Measurements from ENCODE around the gene OCA2.
A peak's percentile ranks its signal among the peaks of the same experiment; 100 is the strongest.
"Not testable (repeated sequence)": the region's sequence is repeated elsewhere in the genome, so short reads cannot be mapped to it uniquely, and the experiment has no call there.

OCA2 gene

DNA sequence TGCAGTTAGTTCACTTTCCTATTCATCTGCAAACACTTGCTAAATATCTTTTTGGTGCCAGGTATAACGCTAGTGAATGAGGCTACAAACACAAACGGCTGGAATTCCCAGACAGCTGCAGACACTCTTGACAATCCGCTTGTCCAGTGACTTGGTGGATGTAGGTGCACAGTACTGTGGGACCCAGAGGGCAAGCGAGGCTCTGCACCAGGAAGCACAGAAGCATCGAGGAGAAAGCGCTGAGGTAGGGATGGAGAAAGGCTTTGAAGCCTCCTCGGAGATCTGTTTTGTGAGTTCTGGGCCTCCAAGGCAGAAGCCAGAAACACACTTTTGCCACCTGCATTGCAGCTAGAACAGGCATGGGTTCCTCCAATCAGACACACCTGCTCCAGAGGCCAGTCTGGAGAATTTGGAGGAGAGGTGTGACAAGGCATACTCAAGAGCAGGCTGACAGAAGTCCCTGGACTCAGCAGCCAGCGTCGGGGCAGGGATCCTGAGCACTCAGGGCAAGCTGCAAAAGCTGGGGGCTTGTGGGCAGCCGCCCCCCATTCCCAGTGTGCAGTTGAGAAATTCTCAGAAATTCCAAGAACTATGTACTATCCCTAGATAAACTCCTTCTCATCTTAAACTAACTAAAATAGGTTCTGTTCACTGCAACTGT, 232.5 kb downstream of the OCA2 start:
- no peak for DNase-seq

DNA sequence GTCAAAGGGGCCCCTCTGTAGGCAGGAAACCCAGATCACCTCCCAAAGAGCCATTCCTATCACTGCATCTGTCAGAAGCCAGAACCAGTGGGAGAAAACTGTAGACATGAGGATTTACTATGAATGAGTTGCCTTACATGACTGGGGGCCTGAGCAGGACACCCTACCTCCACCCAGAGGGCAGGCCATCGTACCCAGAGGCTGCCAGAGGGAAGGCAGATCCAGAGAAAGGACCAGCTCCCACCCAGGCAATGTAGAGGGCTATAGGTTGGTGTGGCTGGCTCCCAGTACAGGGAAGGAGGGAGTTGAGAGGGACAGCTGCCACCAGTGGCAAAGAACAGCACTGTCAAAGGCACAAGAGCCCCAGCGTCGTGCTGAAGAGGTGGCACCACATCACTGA, 233.2 kb downstream of the OCA2 start:
- no peak for DNase-seq

DNA sequence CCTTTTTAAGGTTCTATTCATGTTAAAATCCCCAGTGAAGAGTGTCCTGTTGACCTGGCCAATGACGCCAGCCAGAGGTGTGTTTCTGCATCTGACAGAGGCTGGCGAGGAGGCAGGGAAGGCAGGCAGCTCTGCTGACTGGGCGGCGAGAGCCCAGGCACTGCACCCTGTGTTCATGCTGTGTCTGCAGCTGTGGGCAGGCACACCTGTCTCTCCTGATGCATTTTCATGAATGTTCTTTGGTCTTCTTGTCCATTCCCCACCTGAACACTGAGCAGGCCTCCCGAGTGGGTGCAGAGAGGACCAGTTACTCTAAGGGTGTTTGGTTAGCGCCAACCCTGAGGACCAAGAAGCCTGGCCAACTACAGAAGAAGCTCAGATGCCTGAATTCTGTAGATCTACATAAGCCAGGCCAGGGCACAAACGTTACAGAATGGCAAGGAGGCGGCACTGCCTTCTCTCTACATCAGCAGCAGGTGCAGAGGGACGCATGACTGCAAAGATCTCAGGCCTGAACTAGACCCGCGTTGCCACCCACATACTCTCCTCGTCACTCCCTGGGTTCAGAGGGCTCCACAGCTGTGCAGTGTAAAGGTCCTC, 233.7 kb downstream of the OCA2 start:
- DNase-seq, result no peak

DNA sequence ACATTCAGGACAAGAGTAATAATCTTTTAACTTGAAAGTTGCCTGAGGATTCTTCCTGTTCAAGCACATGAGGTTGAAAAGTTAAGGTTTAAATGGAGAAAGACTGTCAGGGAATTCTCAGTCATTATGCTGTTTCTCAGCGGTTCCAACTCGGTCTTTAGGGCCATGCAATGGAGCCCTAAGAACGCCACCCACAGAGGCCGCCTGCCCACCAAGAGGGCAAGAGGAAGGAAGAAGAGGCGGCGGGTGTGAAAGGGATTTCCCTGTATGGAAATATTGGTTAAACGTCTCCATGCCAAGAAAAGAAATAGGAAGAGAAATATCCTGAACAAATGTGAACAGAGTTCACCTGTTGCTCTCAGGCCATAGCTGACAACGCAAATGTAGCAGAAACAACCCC, 234.4 kb downstream of the OCA2 start:
- DNase-seq, result no peak

DNA sequence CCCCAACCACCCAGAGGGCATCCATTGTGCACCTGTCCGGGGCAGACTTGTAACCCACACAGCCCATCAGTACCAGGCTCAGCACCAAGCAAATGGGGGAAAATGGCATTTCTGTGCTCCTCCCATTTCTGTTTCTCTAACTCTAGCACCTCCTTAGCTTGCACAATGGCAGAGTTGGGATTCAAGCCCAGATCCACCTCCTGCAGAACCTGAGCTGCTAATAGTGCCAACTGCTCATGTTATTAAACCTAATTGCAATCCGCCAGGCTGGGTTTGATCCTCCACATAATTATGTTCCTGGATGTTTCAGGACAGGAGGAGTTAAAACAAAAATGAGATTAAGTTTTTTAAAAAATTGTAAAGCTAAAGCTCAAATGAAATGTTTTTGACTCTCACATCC, 235.0 kb downstream of the OCA2 start:
- no peak for DNase-seq

DNA sequence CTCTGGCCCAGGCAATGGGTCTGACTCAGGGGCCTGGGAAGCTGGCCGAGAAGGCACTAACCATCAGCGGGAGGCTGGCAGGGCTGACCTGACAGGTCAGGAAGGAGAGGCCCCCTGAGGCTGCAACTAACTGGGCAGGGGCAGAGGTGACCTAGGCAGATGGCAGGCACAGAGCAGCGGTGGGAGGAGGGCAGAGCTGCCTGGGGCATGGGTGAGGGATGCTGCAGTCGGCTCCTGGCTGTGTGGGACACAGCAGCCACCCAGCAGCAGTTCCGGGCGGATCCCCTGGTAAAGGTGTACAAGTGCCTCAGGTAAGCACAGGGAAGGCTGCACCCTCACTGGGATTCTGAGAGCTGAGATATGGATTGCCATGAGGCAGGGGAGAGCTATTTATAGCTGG, 236.1 kb downstream of the OCA2 start:
- no peak for DNase-seq

DNA sequence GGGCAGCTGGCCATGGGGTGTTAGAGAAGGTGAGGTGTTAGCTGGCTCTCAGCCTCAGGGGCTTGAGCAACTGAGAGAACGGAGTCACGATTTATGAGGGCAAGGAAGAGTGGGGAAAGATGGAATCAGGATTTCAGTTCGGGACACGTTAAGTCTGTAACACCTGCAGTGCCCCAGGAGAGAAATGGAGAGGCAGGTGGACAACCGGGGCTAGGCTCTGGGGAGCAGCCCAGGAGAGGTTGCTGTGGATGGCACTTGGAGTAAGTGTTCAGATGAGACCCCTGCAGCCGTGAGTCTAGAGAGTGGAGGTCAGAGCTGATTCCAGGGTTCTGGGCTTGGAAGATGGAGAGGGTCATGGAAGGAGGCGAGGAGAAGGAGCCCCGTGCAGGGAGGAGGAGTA, 237.9 kb downstream of the OCA2 start:
- DNase-seq, result no peak

DNA sequence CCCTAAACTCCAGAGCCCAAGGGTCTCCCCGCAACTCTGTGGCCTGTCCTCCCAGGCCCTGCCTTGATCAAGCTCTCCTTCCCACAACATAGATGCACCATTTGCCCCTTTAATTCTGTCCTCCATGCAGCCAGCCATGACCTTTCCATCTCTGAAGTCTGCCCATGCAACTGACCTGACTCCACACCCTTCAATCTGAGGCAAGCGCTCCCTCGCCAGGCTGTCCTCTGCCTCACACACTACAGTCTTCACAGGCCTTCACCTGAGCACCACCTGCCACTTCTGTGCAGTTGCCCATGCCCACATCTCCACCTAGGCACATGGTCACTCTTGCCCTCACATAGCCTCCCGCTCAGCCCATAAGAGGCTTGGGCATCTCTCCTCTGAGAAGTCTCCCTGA, 244.0 kb downstream of the OCA2 start:
- DNase-seq, result no peak

DNA sequence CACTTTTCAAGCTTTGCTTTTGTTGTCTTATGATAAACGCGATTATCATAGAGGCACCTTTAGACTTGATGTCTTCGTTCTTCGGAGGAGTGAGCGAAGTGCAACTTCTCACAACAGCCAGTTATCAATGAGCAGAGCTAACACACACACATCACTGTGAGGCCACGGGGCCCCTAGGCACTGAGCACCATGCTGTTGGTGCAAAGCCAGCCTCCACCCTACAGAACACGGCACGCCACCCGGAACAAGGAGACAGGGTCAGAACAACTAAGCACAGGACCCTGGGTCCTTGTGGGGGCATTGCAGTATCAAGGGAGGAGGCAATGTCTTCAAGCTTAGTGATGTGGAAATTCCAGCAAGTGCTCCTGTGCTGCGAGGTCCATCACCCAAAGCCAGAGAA, 244.5 kb downstream of the OCA2 start:
- DNase-seq, result no peak

DNA sequence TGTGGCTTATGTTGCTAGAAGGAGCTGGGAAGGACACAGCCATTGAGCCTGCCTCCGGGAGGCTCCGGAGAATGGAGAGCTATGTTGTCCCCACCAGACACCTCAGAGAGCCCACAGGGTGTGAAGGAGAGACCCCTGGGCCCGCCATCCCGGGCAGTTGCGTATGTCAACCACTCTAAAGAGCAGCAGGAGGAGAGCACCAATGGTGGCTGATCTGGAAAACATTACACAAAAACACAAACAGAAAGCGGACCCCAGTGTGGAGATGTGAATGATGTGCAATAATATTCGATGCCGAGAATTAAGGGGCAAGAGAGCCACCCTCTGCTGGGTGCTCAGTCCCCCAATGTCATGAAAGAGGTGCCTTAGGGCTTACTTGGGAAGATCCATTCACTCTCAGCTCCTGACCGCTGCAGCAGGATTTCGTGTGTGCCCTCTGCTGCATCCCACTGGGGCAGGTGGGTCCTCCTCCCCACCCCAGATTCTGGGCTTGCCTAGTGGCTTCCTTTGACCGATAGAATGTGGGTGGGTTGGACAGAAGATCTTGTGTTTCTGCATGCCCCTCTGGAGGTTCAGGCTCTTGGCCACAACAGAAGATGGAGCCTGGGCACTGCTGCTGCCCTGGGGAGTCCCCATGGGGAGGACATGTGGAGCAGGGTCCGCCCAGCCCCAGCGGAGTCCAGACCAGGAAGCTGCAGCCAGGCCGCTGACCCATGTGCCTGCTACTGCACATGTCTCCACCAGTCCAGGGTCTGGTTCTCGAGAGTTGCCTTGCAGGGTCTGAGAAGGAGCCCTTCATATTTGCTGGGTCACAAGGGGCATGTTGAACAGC, 245.3 kb downstream of the OCA2 start:
- DNase-seq, result no peak

DNA sequence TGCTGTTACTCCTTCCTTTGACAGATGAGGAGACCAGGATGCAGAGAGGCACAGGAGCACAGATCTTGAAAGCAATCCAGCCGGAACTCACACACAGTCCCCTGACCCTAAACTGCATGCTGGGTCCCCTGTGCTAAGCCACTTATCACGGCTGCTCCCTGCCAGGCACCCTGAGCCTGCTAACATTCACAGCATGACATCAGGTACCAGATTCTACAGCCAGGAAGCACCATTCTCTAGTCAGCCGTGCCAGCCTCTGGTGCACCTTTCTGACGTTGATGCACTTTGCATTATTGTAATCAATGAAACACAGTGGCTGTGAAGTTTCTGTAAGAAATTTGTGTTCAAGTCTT, 247.3 kb downstream of the OCA2 start:
- no peak for DNase-seq

DNA sequence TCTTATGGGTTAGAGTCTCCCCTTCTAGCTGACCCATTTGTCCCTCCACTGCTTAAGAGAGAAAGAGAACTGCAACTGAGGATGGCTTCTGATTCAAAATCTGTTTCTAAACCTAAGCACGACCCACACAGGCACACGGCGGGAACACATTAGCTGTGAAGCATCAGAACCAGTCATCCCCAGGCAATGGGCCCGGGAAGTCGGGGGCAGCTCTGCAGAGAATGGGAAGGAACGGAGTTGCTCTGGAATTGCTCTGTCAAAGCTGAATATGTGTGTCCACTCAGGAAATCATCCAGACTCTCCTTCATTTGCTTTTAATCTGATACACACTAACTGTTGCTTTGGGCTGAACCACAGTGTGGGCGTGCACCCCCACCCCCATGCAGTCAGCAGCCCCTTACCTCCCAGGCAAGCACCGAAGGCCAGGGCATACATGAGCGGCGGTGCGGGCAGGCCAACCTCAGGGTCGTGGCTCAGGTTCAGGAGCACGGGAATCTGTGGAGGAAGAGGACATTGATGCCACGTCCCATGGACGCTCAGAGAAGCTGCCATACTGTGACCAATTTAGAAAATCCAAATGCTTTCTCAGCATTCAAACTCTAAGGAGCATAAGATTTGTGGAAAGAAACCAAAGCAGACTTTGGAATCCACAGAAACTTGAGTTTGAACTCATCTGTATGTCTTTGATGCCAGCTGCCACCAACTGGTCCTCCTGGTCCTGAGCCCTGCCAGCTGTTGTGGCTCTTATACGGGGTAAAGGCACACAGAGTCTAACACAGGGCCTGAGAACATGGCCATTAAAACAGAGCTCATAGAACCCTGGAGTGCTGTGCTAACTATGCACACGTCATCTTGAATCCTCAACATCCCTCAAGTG, 247.9 kb downstream of the OCA2 start:
- no peak for DNase-seq

DNA sequence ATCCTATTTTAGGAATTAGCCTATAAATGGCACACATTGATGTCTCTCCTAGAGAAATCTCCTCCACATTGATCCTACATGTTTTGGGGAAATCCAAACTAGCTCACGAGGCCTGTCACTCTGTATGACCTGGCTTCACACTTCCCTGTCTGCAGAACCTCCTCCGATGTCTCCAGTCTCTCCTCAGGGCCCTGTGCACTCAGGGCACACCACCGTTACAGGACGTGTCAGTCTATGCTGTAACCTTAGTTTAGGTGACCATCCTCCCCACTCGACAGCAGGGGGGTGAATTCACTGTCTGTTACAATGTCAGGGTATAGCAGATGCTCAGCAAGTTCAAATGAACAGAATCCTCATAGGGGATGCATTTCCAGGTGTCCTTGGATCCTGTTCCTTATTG, 249.1 kb downstream of the OCA2 start:
- no peak for DNase-seq

DNA sequence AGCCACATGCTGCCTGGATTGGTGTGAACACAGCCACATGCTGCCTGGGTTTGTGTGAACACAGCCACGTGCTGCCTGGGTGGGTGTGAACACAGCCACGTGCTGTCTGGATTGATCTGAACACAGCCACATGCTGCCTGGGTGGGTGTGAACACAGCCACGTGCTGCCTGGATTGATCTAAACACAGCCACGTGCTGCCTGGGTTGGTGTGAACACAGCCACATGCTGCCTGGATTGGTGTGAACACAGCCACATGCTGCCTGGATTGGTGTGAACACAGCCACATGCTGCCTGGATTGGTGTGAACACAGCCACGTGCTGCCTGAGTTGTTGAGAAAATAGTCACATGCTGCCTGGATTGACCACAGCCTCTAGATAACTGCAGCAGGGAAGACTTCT, 250.2 kb downstream of the OCA2 start:
- not testable (repeated sequence) for DNase-seq

DNA sequence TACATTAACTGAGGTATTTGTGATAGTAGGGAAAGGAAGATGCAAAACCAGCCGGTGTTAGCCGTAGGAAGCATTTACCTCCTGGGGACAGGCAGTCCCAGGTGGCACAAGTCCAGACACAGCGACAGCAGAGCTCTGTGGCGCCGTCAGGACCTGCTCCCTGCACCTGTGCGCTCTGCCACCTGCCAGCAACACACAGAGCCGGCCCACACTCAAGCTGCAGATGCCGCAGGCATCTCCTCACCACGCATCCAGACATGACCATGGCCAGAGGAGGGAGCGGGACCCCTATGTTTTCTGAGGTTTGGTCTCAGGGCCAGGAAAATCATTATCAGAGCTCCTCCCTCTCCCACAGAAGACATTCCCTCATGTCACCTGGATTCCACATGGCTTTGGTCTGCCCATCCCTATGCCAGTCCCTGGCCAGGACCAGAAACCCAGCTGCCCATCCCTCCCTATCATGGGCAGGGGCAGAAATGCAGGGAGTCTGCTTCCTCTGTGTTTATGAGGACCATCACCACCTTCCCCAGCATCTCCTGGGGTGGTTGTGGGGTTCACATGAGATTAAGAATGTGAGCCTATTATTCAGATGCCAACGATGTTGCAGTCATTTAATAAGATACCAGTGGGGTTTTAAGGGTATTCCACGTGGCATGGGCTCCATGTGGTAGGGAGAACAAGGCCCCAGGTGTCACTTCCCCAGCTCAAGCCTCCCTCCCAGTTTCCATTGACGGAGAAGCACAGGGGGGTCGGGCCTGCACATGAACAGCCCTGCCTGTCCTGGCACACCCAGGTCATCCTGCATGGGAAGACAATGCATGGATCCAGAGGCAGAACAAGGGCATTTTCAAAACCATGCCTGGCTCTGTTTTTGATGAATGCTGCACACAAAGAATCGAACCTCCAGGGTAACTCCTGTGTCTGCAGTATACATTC, 251.1 kb downstream of the OCA2 start:
- no peak for DNase-seq

DNA sequence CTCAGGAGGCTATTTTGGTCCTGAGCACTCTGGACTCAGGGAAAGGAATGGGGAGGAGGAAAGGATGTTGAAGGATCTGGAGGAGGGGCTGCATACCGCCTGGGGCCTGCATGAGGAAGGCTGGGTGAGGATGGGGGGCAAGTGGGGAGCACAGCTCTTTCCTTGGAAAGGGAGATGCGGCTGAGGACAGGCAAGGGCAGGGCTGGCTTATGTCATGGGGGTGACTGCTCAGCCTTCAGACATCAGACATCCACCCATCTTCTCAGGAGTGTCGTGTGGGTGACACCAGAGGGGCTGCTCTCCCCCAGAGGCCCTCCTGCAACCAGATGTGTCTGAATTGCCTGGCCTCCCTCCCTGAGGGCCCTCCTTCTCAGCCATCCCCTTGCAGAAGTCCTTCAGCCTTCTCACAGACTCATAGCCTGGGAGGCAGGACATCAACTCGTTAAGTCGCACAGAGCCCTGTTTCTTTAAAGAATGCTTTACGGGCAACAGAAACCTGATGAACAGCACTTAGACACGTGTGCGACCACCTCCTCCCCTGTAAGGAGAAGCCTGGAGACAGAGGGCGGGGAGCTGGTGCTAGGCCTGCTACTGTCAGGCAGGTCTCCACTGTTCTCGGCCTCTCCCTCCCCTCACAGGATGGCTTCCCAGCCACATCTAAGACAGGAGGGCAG, 252.3 kb downstream of the OCA2 start:
- no peak for DNase-seq

DNA sequence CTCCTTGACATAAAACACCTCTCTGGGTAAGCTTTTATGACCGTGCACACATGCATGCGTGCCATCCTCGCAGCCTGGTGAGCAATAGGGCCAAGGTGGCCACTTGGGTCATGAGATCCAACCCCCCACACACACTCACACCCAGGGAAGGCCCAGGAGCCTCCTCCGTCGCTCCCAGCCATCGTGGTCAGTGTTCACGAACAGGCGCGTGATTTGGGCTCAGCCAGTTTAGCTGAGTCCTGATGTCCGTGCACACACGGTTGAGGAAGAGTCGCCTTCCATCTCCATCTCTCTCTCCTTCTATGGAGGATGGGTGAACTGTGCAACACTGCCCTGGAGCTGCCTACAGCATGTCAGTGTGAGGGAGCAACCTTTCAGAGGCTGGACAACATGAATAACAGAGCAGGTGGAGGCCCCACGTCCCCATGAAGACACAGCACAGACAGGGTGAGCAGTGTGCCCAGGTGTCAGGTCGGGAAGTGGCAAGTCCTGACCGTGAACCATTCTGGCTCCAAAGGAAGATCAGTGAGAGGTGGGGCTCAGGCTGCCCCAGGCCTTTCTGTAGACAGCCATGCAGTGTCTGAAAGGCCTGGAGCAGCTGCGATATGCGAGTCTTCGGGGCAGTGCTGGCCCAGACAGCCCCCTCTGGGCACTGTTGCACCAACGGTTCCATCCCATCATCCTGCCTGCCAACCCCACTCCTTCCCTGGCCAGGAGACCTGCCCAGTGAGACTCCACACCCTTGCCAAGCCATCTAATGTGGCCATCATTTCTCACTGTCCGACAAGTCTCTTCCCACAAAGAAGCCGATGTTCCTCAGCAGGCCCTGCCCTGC, 253.4 kb downstream of the OCA2 start:
- no peak for DNase-seq

DNA sequence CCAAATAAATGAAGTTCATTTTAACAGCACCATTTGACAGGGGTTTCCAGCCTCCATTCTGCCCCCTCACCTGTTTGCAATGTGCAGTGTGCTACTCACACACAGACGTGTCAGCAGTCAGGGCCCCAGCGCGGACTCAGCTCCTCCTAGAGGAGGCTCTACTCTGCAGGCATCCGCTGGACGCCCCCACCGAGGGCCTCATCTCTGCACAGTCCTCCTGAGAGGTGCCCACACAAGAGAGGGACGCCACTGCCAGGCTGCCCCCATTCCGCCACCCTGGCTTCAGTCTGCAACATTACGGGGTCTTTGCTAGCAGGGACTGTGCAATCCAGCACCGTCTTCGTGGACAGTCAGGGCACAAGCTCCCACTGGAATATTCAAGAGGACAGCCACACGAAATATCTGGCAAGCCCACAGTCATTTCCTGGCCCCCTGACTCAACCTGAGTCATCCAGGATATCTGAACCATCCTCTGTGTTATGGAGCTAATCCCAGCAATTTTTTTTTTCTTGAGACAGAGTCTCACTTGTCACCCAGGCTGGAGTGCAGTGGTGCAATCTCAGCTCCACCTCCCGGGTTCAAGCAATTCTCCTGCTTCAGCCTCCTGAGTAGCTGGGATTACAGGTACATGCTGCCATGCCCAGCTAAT, 255.0 kb downstream of the OCA2 start:
- DNase-seq, result peak; percentile 95

DNA sequence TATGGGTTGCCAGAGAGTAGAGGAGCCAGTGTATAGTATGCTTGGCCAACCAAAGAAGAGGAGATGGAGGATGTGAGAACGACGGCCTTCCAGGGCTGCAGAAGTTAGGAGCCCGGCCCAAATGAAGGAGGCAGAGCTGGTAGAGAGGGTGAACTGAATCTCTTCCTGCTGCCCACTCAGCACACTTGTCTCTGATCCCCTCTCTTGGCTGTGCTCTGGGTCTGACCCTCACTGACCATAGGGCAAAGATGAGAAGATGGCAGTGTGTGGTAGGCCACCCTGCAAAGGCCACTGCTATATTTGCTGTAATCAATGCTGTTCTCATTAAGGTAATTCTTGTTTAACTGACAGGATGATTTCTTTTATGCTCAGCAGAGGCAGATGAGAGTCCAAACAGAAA, 256.0 kb downstream of the OCA2 start:
- DNase-seq, result no peak

DNA sequence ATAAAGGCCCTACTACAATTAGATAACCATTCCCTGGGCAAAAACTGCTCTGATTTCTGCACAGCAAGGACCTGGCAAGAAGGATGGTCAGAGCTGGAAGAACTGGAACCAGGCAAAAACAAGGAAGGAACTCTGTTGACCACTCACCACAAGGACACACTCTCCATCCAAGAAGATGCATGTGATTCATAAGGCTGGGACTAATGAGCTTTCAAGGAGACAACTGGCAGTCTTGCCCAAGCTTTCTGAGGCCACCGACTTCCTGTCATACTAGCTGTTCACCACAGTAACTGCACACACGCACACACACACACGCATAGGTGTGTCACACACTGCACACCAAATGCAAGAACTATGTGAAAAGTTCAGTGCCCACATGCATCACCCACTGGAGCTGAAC, 256.6 kb downstream of the OCA2 start:
- peak; percentile 46 for DNase-seq

All from fibroblast of skin of right biceps (primary cell).